Neutrophil (primary cell): ENCODE data around the gene KRT84.

Source experiments
- H3K27ac ChIP-seq: fragments of 200-600 bp; sonication (generic); 2 replicates; pipeline ENCODE4 v1.5.1; 2016; ENCODE audit warnings: mild to moderate bottlenecking, moderate library complexity
- H3K27me3 ChIP-seq: fragments of 200-600 bp; sonication (generic); 2 replicates; pipeline ENCODE4 v1.6.0; 2016; ENCODE audit warnings: mild to moderate bottlenecking
- H3K36me3 ChIP-seq: fragments of 200-600 bp; sonication (generic); 2 replicates; pipeline ENCODE4 v1.5.1; 2017
- H3K4me1 ChIP-seq, 2 experiments: fragments of 200-600 bp in 1 of 2; sonication (generic) in 1 of 2; 1 replicate in 1 of 2; 2 replicates in 1 of 2; pipeline versions ENCODE4 v1.5.1 to v1.6.1; 2013 to 2016; ENCODE audit warnings: low read depth in 1 of 2, low read length in 1 of 2, mild to moderate bottlenecking in 1 of 2, moderate library complexity in 1 of 2; ENCODE audit not compliant: control insufficient read depth in 1 of 2, insufficient read depth in 1 of 2
- H3K4me3 ChIP-seq, 2 experiments: fragments of 200-600 bp in 1 of 2; sonication (generic) in 1 of 2; 1 replicate in 1 of 2; 2 replicates in 1 of 2; pipeline ENCODE4 v1.5.1; 2013 to 2016; ENCODE audit warnings: low read depth in 1 of 2, low read length in 1 of 2, mild to moderate bottlenecking in 1 of 2, moderate library complexity in 1 of 2
- H3K9me3 ChIP-seq: fragments of 200-600 bp; sonication (generic); 2 replicates; pipeline ENCODE4 v1.5.1; 2016
- CTCF ChIP-seq: fragments of 200-600 bp; sonication (generic); IDR thresholded peaks from 2 replicates; pipeline ENCODE4 v1.5.1; 2016; ENCODE audit warnings: antibody characterized with exemption

Gene KRT84

GRCh38 chr12:52381206-52381605, 4.2 kb downstream of the KRT84 start:
- no peaks in the 10 kb centered on the region for H3K36me3 ChIP-seq
- no peak overlapping the region for H3K27ac ChIP-seq
- peaks cover 16% of the 10 kb centered on the region for H3K27me3 ChIP-seq
- no peaks in the 10 kb centered on the region for H3K9me3 ChIP-seq
- no peak for TF ChIP-seq CTCF
- H3K4me3 ChIP-seq = no peak overlapping the region
- no peaks in the 10 kb centered on the region for H3K4me1 ChIP-seq

- H3K9me3 ChIP-seq = no peaks in the 10 kb centered on the region
- TF ChIP-seq CTCF = no peak
- no peaks in the 10 kb centered on the region for H3K36me3 ChIP-seq
- no peak overlapping the region for H3K27ac ChIP-seq
- H3K4me3 ChIP-seq = no peak overlapping the region
- H3K27me3 ChIP-seq = peaks cover 22% of the 10 kb centered on the region
- no peaks in the 10 kb centered on the region for H3K4me1 ChIP-seq
Measured at GRCh38 chr12:52380271-52380694, 5.2 kb downstream of the KRT84 start.

- H3K27me3 ChIP-seq = peaks cover 22% of the 10 kb centered on the region
- no peaks in the 10 kb centered on the region for H3K4me1 ChIP-seq
- H3K4me3 ChIP-seq = no peak overlapping the region
- TF ChIP-seq CTCF = no peak
- no peaks in the 10 kb centered on the region for H3K36me3 ChIP-seq
- no peak overlapping the region for H3K27ac ChIP-seq
- H3K9me3 ChIP-seq = no peaks in the 10 kb centered on the region
Measured at GRCh38 chr12:52379536-52379935, 5.9 kb downstream of the KRT84 start.

GRCh38 chr12:52378091-52378490, 7.4 kb downstream of the KRT84 start:
- Histone ChIP-seq H3K9me3 (no peaks in the 10 kb centered on the region), H3K27ac (no peak overlapping the region), H3K36me3 (no peaks in the 10 kb centered on the region), H3K4me3 (no peak overlapping the region), H3K27me3 (peaks cover 16% of the 10 kb centered on the region), H3K4me1 (no peaks in the 10 kb centered on the region)
- TF ChIP-seq CTCF = no peak

- H3K9me3 ChIP-seq = no peaks in the 10 kb centered on the region
- no peak overlapping the region for H3K27ac ChIP-seq
- H3K36me3 ChIP-seq = no peaks in the 10 kb centered on the region
- peaks cover 8% of the 10 kb centered on the region for H3K27me3 ChIP-seq
- no peaks in the 10 kb centered on the region for H3K4me1 ChIP-seq
- no peak overlapping the region for H3K4me3 ChIP-seq
- TF ChIP-seq CTCF = no peak
Measured at GRCh38 chr12:52377266-52377665, 8.2 kb downstream of the KRT84 start.
